IPS-15b (cell line): ENCODE results near the gene VPS8.

Experiments used
- H3K27me3 ChIP-seq: one replicate; pipeline ENCODE4 v1.6.1; 2013; ENCODE audit warnings: low read length; ENCODE audit not compliant: control insufficient read depth, insufficient read depth
- H3K36me3 ChIP-seq: one replicate; pipeline ENCODE4 v1.6.1; 2013; ENCODE audit warnings: low read length; ENCODE audit not compliant: control insufficient read depth, insufficient read depth
- H3K4me1 ChIP-seq: one replicate; pipeline ENCODE4 v1.6.1; 2013; ENCODE audit warnings: mild to moderate bottlenecking, low read length; ENCODE audit not compliant: control insufficient read depth, insufficient read depth
- H3K4me3 ChIP-seq: one replicate; pipeline ENCODE4 v1.5.1; 2013; ENCODE audit warnings: low read depth, low read length
- H3K9ac ChIP-seq: one replicate; pipeline ENCODE4 v1.6.1; 2013; ENCODE audit warnings: low read depth, mild to moderate bottlenecking, low read length
- H3K9me3 ChIP-seq: one replicate; pipeline ENCODE4 v1.6.1; 2013; ENCODE audit warnings: mild to moderate bottlenecking, low read length; ENCODE audit not compliant: control insufficient read depth, insufficient read depth

VPS8 gene

GRCh38 chr3:184773283-184774186, 38.4 kb upstream of the VPS8 start:
- H3K27me3 ChIP-seq: peaks cover 18% of the 10 kb centered on the region
- H3K4me3 ChIP-seq: no peak overlapping the region
- H3K36me3 ChIP-seq: no peaks in the 10 kb centered on the region
- no peak overlapping the region for H3K9ac ChIP-seq
- H3K4me1 ChIP-seq: peaks cover 5% of the 10 kb centered on the region
- H3K9me3 ChIP-seq: no peaks in the 10 kb centered on the region

GRCh38 chr3:184776916-184777315, 35.0 kb upstream of the VPS8 start:
- H3K36me3 ChIP-seq: no peaks in the 10 kb centered on the region
- peaks cover 21% of the 10 kb centered on the region for H3K27me3 ChIP-seq
- H3K9ac ChIP-seq: no peak overlapping the region
- H3K4me1 ChIP-seq: peaks cover 5% of the 10 kb centered on the region
- no peak overlapping the region for H3K4me3 ChIP-seq
- H3K9me3 ChIP-seq: no peaks in the 10 kb centered on the region

- H3K4me3 ChIP-seq: no peak overlapping the region
- no peaks in the 10 kb centered on the region for H3K36me3 ChIP-seq
- peaks cover 21% of the 10 kb centered on the region for H3K27me3 ChIP-seq
- no peaks in the 10 kb centered on the region for H3K9me3 ChIP-seq
- H3K4me1 ChIP-seq: peaks cover 5% of the 10 kb centered on the region
- H3K9ac ChIP-seq: no peak overlapping the region
Measured at GRCh38 chr3:184777566-184778356, 34.2 kb upstream of the VPS8 start.

- peaks cover 21% of the 10 kb centered on the region for H3K27me3 ChIP-seq
- H3K4me1 ChIP-seq: peaks cover 5% of the 10 kb centered on the region
- H3K4me3 ChIP-seq: no peak overlapping the region
- no peak overlapping the region for H3K9ac ChIP-seq
- H3K36me3 ChIP-seq: no peaks in the 10 kb centered on the region
- no peaks in the 10 kb centered on the region for H3K9me3 ChIP-seq
Measured at GRCh38 chr3:184778426-184779332, 33.3 kb upstream of the VPS8 start.

- H3K4me3 ChIP-seq: no peak overlapping the region
- H3K27me3 ChIP-seq: peaks cover 16% of the 10 kb centered on the region
- H3K9ac ChIP-seq: no peak overlapping the region
- peaks cover 3% of the 10 kb centered on the region for H3K4me1 ChIP-seq
- H3K36me3 ChIP-seq: no peaks in the 10 kb centered on the region
- H3K9me3 ChIP-seq: no peaks in the 10 kb centered on the region
Measured at GRCh38 chr3:184780981-184781515, 30.9 kb upstream of the VPS8 start.

- Histone ChIP-seq H3K36me3 (no peaks in the 10 kb centered on the region), H3K27me3 (peaks cover 19% of the 10 kb centered on the region), H3K4me3 (no peak overlapping the region), H3K9ac (no peak overlapping the region), H3K4me1 (no peaks in the 10 kb centered on the region), H3K9me3 (no peaks in the 10 kb centered on the region)
Measured at GRCh38 chr3:184781801-184782200, 30.2 kb upstream of the VPS8 start.

- Histone ChIP-seq H3K36me3 (no peaks in the 10 kb centered on the region), H3K9ac (no peak overlapping the region), H3K4me3 (no peak overlapping the region), H3K27me3 (peaks cover 13% of the 10 kb centered on the region), H3K4me1 (no peaks in the 10 kb centered on the region), H3K9me3 (no peaks in the 10 kb centered on the region)
Measured at GRCh38 chr3:184783319-184783718, 28.6 kb upstream of the VPS8 start.

- Histone ChIP-seq H3K4me3 (no peak overlapping the region), H3K4me1 (no peaks in the 10 kb centered on the region), H3K9ac (no peak overlapping the region)
Measured at GRCh38 chr3:184784731-184785500, 27.1 kb upstream of the VPS8 start.

GRCh38 chr3:184785890-184786279, 26.1 kb upstream of the VPS8 start:
- no peak overlapping the region for H3K4me3 ChIP-seq
- no peak overlapping the region for H3K9ac ChIP-seq
- no peaks in the 10 kb centered on the region for H3K9me3 ChIP-seq
- peaks cover 8% of the 10 kb centered on the region for H3K27me3 ChIP-seq
- no peaks in the 10 kb centered on the region for H3K4me1 ChIP-seq
- H3K36me3 ChIP-seq: no peaks in the 10 kb centered on the region

More at GRCh38 chr3:184784731-184785500, 27.1 kb upstream of the VPS8 start:
- no peaks in the 10 kb centered on the region for H3K9me3 ChIP-seq
- peaks cover 6% of the 10 kb centered on the region for H3K27me3 ChIP-seq
- no peaks in the 10 kb centered on the region for H3K36me3 ChIP-seq

- no peak overlapping the region for H3K4me3 ChIP-seq
Measured at GRCh38 chr3:184786280-184786941, 25.6 kb upstream of the VPS8 start.

More at GRCh38 chr3:184786280-184786941, 25.6 kb upstream of the VPS8 start:
- no peaks in the 10 kb centered on the region for H3K9me3 ChIP-seq
- peaks cover 8% of the 10 kb centered on the region for H3K27me3 ChIP-seq
- H3K4me1 ChIP-seq: peaks cover 4% of the 10 kb centered on the region
- no peak overlapping the region for H3K9ac ChIP-seq
- H3K36me3 ChIP-seq: no peaks in the 10 kb centered on the region
